ENCODE data around the gene NUP133. TPM values are rescaled to one million over a fixed set of nuclear protein-coding genes. Genes with fewer than 3 reads are reported as not detected.
"Not testable (repeated sequence)": the region's sequence is repeated elsewhere in the genome, so short reads cannot be mapped to it uniquely, and the experiment has no call there.

The NUP133 gene
- polyA plus RNA-seq, 2 of the 4 experiments (the other 2 are of a cell fraction), result 20.6 to 43.2 TPM

- WGBS (ENCODE audit: missing lambda C conversion rate), result 54% methylated on average over 2 of the region's 2 CpGs
- H3K27ac ChIP-seq; POLR2A ChIA-PET; FAIRE-seq; ATAC-seq; H3K4me3 ChIP-seq; DNase-seq (ENCODE audit: low read depth in 1 of 2, low spot score in 1 of 2); H3K9me3 ChIP-seq; H3K4me2 ChIP-seq: not testable (repeated sequence)
- CTCF ChIA-PET, result interaction anchor here (1.0 to 1.9 kb wide), 2 partner anchors 8 to 47 kb away, joined by 3 to 4 read pairs; partner anchors contain the start of gene ABCB10
- H3K4me1 ChIP-seq, result peaks cover 18% of the 10 kb centered on the region
These were observed 3.1 kb upstream of the NUP133 start for GRCh38 chr1:229511201-229511600.

GRCh38 chr1:229509576-229509975 is 1.4 kb upstream of the NUP133 start:
- Histone ChIP-seq H3K27ac (no peak overlapping the region), H3K4me3 (no peak overlapping the region), H3K4me2 (peak overlapping the region; percentile 85), H3K4me1 (peaks cover 18% of the 10 kb centered on the region), H3K9me3 (no peaks in the 10 kb centered on the region)
- no peak for ATAC-seq
- DNase-seq (ENCODE audit: low read depth in 1 of 2, low spot score in 1 of 2), result peak in 1 of 2 experiments; percentile 19
- ChIA-PET CTCF (interaction anchor here (0.8 to 2.6 kb wide), 5 partner anchors 20 to 253 kb away, joined by 3 to 12 read pairs (median 3); partner anchors contain the start of gene ABCB10), POLR2A (interaction anchor here (2.4 kb wide), 1 partner anchor 49 kb away, joined by 19 read pairs; the partner anchor contains the start of gene ABCB10)
- FAIRE-seq, result no peak
- TF ChIP-seq TFCP2L1 (CRISPR knock-in tag; IDR thresholded peaks at IDR 0.05) (no peak), SREBF2 (IDR thresholded peaks at IDR 0.05) (no peak), FOXS1 (CRISPR knock-in tag; IDR thresholded peaks at IDR 0.05) (no peak), NPAS2 (CRISPR knock-in tag; IDR thresholded peaks at IDR 0.05; ENCODE audit: borderline replicate concordance) (no peak), MYC (IDR thresholded peaks at IDR 0.05; ENCODE audit: borderline replicate concordance, low read length) (no peak), CHD2 (IDR thresholded peaks at IDR 0.05; ENCODE audit: low read length, partially characterized antibody) (no peak), EHF (CRISPR knock-in tag; IDR thresholded peaks at IDR 0.05) (no peak), RFX5 (IDR thresholded peaks at IDR 0.05) (no peak), CBX2 (IDR thresholded peaks at IDR 0.05; ENCODE audit: borderline replicate concordance, low read depth) (no peak), CEBPB (IDR thresholded peaks at IDR 0.05) (no peak), GATA3 (IDR thresholded peaks at IDR 0.05; ENCODE audit: borderline replicate concordance) (no peak), CBX8 (IDR thresholded peaks at IDR 0.05) (no peak), MAX (IDR thresholded peaks at IDR 0.05) (no peak), PHF8 (IDR thresholded peaks at IDR 0.05; ENCODE audit: borderline replicate concordance, low read depth) (no peak), CHD4 (IDR thresholded peaks at IDR 0.05; ENCODE audit: borderline replicate concordance) (no peak), KDM1A (IDR thresholded peaks at IDR 0.05; ENCODE audit: low read depth) (no peak), NR3C1 (IDR thresholded peaks at IDR 0.05) (no peak), TP53 (CRISPR knock-in tag; IDR thresholded peaks at IDR 0.05) (no peak), RCOR1 (IDR thresholded peaks at IDR 0.05; ENCODE audit: low read depth, low read length) (no peak), REST (IDR thresholded peaks at IDR 0.05) (no peak)
- 44% methylated on average over 2 of the region's 2 CpGs for WGBS (ENCODE audit: missing lambda C conversion rate)

- Histone ChIP-seq H3K27ac (peak overlapping the region; percentile 90 to 94), H3K9me3 (no peaks in the 10 kb centered on the region), H3K4me1 (peaks cover 18% of the 10 kb centered on the region), H3K4me3 (peak overlapping the region; percentile 82), H3K4me2 (peak overlapping the region; percentile 85)
- ATAC-seq (peak; percentile 12 to 31; a peak in 5 of 6 replicates), DNase-seq (ENCODE audit: low read depth in 1 of 2, low spot score in 1 of 2) (no peak), FAIRE-seq (no peak)
- WGBS (ENCODE audit: missing lambda C conversion rate), result 75% methylated on average over 7 of the region's 7 CpGs
- POLR2A ChIA-PET, result interaction anchor here (0.6 to 2.4 kb wide), 16 partner anchors 12 to 809 kb away, joined by 3 to 19 read pairs (median 4); partner anchors contain the start of gene ABCB10
- CTCF ChIA-PET, result interaction anchor here (0.7 to 2.6 kb wide), 7 partner anchors 20 to 844 kb away, joined by 3 to 12 read pairs (median 3); partner anchors contain the start of gene ABCB10
- TF ChIP-seq ZSCAN20 (CRISPR knock-in tag; IDR thresholded peaks at IDR 0.05), result no peak
- TF ChIP-seq FOXS1 (CRISPR knock-in tag; IDR thresholded peaks at IDR 0.05), result no peak
- no peak for TF ChIP-seq CHD4 (IDR thresholded peaks at IDR 0.05; ENCODE audit: borderline replicate concordance)
- TF ChIP-seq ZFP36 (IDR thresholded peaks at IDR 0.05; ENCODE audit: borderline replicate concordance, partially characterized antibody), result no peak
- TF ChIP-seq RCOR1 (IDR thresholded peaks at IDR 0.05; ENCODE audit: low read depth, low read length), result no peak
- TF ChIP-seq EHMT2 (IDR thresholded peaks at IDR 0.05; ENCODE audit: low read depth), result no peak
- TF ChIP-seq E2F6 (IDR thresholded peaks at IDR 0.05; ENCODE audit: borderline replicate concordance, low read depth), result no peak
- TF ChIP-seq REST (IDR thresholded peaks at IDR 0.05), result no peak
These were observed 739 bp upstream of the NUP133 start for GRCh38 chr1:229508823-229509337.
